Left kidney (tissue), 2 donors: ENCODE results near the gene ASPSCR1. TPM values are rescaled to one million over a fixed set of nuclear protein-coding genes. Genes with fewer than 3 reads are reported as not detected.

ENCODE experiments used
- DNase-seq: peaks from one replicate; pipeline ENCODE4 v3.0.0-alpha.2; 2013
- polyA plus RNA-seq: library from polyadenylated mRNA; unstranded; fragments of 120-200 nt; gene quantifications from one replicate; pipeline ENCODE4 v1.2.1, GENCODE V29; 2013; ENCODE audit not compliant: insufficient read length

Gene ASPSCR1
- polyA plus RNA-seq, 1 donor: 25.3 TPM

- DNase-seq: no peak
Observed at GRCh38 chr17:81998691-81999438, 21.4 kb downstream of the ASPSCR1 start.

GRCh38 chr17:81999587-81999975 lies 22.2 kb downstream of the ASPSCR1 start:
- DNase-seq: no peak

GRCh38 chr17:81999976-82000802 lies 22.8 kb downstream of the ASPSCR1 start:
- DNase-seq: no peak

GRCh38 chr17:82000803-82001570 lies 23.6 kb downstream of the ASPSCR1 start:
- DNase-seq: no peak

- no peak for DNase-seq
Observed at GRCh38 chr17:82001571-82002056, 24.2 kb downstream of the ASPSCR1 start.

- no peak for DNase-seq
Observed at GRCh38 chr17:82003411-82004381, 26.3 kb downstream of the ASPSCR1 start.

- no peak for DNase-seq
Observed at GRCh38 chr17:82004517-82005455, 27.4 kb downstream of the ASPSCR1 start.

- DNase-seq: no peak
Observed at GRCh38 chr17:82005701-82006348, 28.4 kb downstream of the ASPSCR1 start.

- no peak for DNase-seq
Observed at GRCh38 chr17:82006468-82007227, 29.2 kb downstream of the ASPSCR1 start.

- DNase-seq: no peak
Observed at GRCh38 chr17:82007228-82007494, 29.7 kb downstream of the ASPSCR1 start.

GRCh38 chr17:82007495-82008257 lies 30.2 kb downstream of the ASPSCR1 start:
- no peak for DNase-seq

GRCh38 chr17:82008258-82008940 lies 31.0 kb downstream of the ASPSCR1 start:
- DNase-seq: no peak

GRCh38 chr17:82008941-82009405 lies 31.5 kb downstream of the ASPSCR1 start:
- DNase-seq: no peak

GRCh38 chr17:82009413-82009812 lies 32.0 kb downstream of the ASPSCR1 start:
- DNase-seq: no peak

- DNase-seq: no peak
Observed at GRCh38 chr17:82010575-82011525, 33.4 kb downstream of the ASPSCR1 start.

- DNase-seq: no peak
Observed at GRCh38 chr17:82011617-82012187, 34.3 kb downstream of the ASPSCR1 start.
